SK-N-SH treated with all-trans-retinoic acid at 6 μM for 48 hours (cell line): ENCODE data around the gene DCAF7.

Experiments
- ATAC-seq: fragments of 200-7000 bp; cut with Tn5 transposase; 3 replicates; pipeline ENCODE4 v1.9.1; 2020; ENCODE audit warnings: mild to moderate bottlenecking, moderate library complexity
- ARNTL ChIP-seq: fragments of 450-650 bp; formaldehyde crosslinking; IDR thresholded peaks from 2 replicates; pipeline ENCODE4 v1.5.0; 2020; ENCODE audit warnings: low read depth, mild to moderate bottlenecking, moderate library complexity, borderline replicate concordance
- BACH2 ChIP-seq: fragments of 250-450 bp; sonication (Bioruptor Pico); IDR thresholded peaks from 2 replicates; pipeline ENCODE4 v1.9.0; 2021; ENCODE audit warnings: mild to moderate bottlenecking, borderline replicate concordance
- CREB5 ChIP-seq: fragments of 250-450 bp; sonication (Bioruptor Pico); IDR thresholded peaks from 2 replicates; pipeline ENCODE4 v1.5.1; 2020; ENCODE audit warnings: low read depth, mild to moderate bottlenecking, moderate library complexity
- CSDC2 ChIP-seq: fragments of 250-450 bp; sonication (Bioruptor Pico); IDR thresholded peaks from 2 replicates; pipeline ENCODE4 v1.5.0; 2020; ENCODE audit warnings: mild to moderate bottlenecking, moderate library complexity
- CSRNP3 ChIP-seq: fragments of 250-450 bp; sonication (Bioruptor Pico); IDR thresholded peaks from 2 replicates; pipeline ENCODE4 v1.5.1; 2021; ENCODE audit warnings: mild to moderate bottlenecking, moderate library complexity
- ESRRG ChIP-seq: fragments of 250-450 bp; sonication (Bioruptor Pico); IDR thresholded peaks from 2 replicates; pipeline ENCODE4 v1.6.1; 2021; ENCODE audit warnings: mild to moderate bottlenecking
- GLIS3 ChIP-seq: fragments of 250-450 bp; sonication (Bioruptor Pico); IDR thresholded peaks from 2 replicates; pipeline ENCODE4 v1.5.0; 2020; ENCODE audit warnings: mild to moderate bottlenecking, moderate library complexity
- ISL1 ChIP-seq: fragments of 250-450 bp; sonication (Bioruptor Pico); IDR thresholded peaks from 2 replicates; pipeline ENCODE4 v2.1.2; 2022; ENCODE audit warnings: mild to moderate bottlenecking, moderate library complexity
- OSR1 ChIP-seq: fragments of 250-450 bp; sonication (Bioruptor Pico); IDR thresholded peaks from 2 replicates; pipeline ENCODE4 v1.8.0; 2022; ENCODE audit warnings: moderate library complexity, mild to moderate bottlenecking, inconsistent platforms
- PATZ1 ChIP-seq: fragments of 250-450 bp; sonication (Bioruptor Pico); IDR thresholded peaks from 2 replicates; pipeline ENCODE4 v1.8.0; 2020; ENCODE audit warnings: mild to moderate bottlenecking, moderate library complexity, borderline replicate concordance
- PPARA ChIP-seq: fragments of 250-450 bp; sonication (Bioruptor Pico); IDR thresholded peaks from 2 replicates; pipeline ENCODE4 v1.5.0; 2020; ENCODE audit warnings: mild to moderate bottlenecking, borderline replicate concordance
- RARB ChIP-seq: fragments of 250-450 bp; sonication (Bioruptor Pico); IDR thresholded peaks from 2 replicates; pipeline ENCODE4 v1.8.0; 2021; ENCODE audit warnings: mild to moderate bottlenecking, moderate library complexity
- SNAI2 ChIP-seq: fragments of 250-450 bp; sonication (Bioruptor Pico); IDR thresholded peaks from 2 replicates; pipeline ENCODE4 v1.5.0; 2020; ENCODE audit warnings: mild to moderate bottlenecking, moderate library complexity
- TCF4 ChIP-seq: fragments of 250-450 bp; sonication (Bioruptor Pico); IDR thresholded peaks from 2 replicates; pipeline ENCODE4 v1.8.0; 2021; ENCODE audit warnings: mild to moderate bottlenecking, moderate library complexity, borderline replicate concordance
- TOX ChIP-seq: fragments of 250-450 bp; sonication (Bioruptor Pico); IDR thresholded peaks from 2 replicates; pipeline ENCODE4 v1.8.0; 2021; ENCODE audit warnings: mild to moderate bottlenecking, moderate library complexity, borderline replicate concordance
- TSHZ2 ChIP-seq: fragments of 250-450 bp; sonication (Bioruptor Pico); IDR thresholded peaks from 2 replicates; pipeline ENCODE4 v1.5.0; 2020; ENCODE audit warnings: mild to moderate bottlenecking, moderate library complexity
- ZC3H10 ChIP-seq: fragments of 250-450 bp; sonication (Bioruptor Pico); IDR thresholded peaks from 2 replicates; pipeline ENCODE4 v1.5.1; 2021; ENCODE audit warnings: mild to moderate bottlenecking, moderate library complexity
- ZFP3 ChIP-seq: fragments of 250-450 bp; sonication (Bioruptor Pico); IDR thresholded peaks from 2 replicates; pipeline ENCODE4 v1.5.0; 2020; ENCODE audit warnings: mild to moderate bottlenecking, moderate library complexity
- ZFP30 ChIP-seq: fragments of 450-650 bp; formaldehyde crosslinking; IDR thresholded peaks from 2 replicates; pipeline ENCODE4 v1.5.0; 2022; ENCODE audit warnings: mild to moderate bottlenecking, moderate library complexity
- ZNF565 ChIP-seq: fragments of 450-650 bp; formaldehyde crosslinking; conservative IDR thresholded peaks from 2 replicates; pipeline ENCODE4 v1.5.0; 2020; ENCODE audit warnings: low read depth, mild to moderate bottlenecking, moderate library complexity
- ZNF70 ChIP-seq: fragments of 450-650 bp; formaldehyde crosslinking; IDR thresholded peaks from 2 replicates; pipeline ENCODE4 v1.5.0; 2020; ENCODE audit warnings: mild to moderate bottlenecking, moderate library complexity
- ZNF8 ChIP-seq: fragments of 450-650 bp; formaldehyde crosslinking; IDR thresholded peaks from 2 replicates; pipeline ENCODE4 v1.5.0; 2020; ENCODE audit warnings: mild to moderate bottlenecking, moderate library complexity
- TF ChIP-seq, protein P1 (sequence below): fragments of 250-450 bp; sonication (Bioruptor Pico); IDR thresholded peaks from 2 replicates; pipeline ENCODE4 v1.8.0; 2021; ENCODE audit warnings: low read depth, mild to moderate bottlenecking, moderate library complexity, borderline replicate concordance

DCAF7 gene

DNA sequence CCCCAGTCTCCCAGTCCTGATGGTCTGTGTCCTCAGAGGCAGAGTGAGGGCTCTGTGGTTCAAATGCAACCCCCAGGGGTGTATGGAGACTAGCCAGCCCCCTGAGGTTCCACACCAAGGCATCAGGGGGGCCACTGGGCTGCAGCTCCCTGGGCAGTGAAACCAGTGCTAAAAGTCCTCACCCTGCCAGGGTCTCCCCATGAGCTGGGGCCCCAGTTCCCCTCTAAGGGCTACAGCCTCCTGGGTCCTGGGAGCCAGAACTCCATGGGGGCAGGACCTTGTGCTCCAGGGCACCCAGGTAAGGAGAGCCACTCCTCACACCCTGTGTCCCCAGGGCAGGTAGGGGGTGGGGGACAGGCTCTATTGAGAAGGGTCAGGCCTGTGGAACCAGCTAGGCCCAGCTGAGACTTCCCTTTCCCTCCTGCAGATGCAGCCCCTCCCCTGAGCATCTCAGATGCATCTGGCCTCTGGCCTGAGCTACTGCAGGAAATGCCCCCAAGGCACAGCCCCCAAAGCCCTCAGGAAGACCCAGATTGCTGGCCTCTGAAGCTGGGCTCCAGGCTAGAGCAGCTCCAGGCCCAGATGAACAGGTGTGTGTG, 6.4 kb upstream of the DCAF7 start:
- ATAC-seq: no peak
- TF ChIP-seq TSHZ2 (CRISPR knock-in tag) (no peak), PATZ1 (CRISPR knock-in tag) (no peak), ZNF8 (no peak), OSR1 (CRISPR knock-in tag) (no peak), TOX (no peak), ZNF565 (CRISPR knock-in tag) (no peak), ESRRG (no peak), ZNF70 (no peak), PPARA (no peak), ISL1 (no peak), ZC3H10 (CRISPR knock-in tag) (no peak), CSDC2 (CRISPR knock-in tag) (no peak), RARB (CRISPR knock-in tag) (no peak), ZFP3 (CRISPR knock-in tag) (no peak), ARNTL (CRISPR knock-in tag) (no peak), TCF4 (CRISPR knock-in tag) (no peak), SNAI2 (no peak), ZFP30 (CRISPR knock-in tag) (no peak), GLIS3 (CRISPR knock-in tag) (no peak)
- TF ChIP-seq, protein P1, sequence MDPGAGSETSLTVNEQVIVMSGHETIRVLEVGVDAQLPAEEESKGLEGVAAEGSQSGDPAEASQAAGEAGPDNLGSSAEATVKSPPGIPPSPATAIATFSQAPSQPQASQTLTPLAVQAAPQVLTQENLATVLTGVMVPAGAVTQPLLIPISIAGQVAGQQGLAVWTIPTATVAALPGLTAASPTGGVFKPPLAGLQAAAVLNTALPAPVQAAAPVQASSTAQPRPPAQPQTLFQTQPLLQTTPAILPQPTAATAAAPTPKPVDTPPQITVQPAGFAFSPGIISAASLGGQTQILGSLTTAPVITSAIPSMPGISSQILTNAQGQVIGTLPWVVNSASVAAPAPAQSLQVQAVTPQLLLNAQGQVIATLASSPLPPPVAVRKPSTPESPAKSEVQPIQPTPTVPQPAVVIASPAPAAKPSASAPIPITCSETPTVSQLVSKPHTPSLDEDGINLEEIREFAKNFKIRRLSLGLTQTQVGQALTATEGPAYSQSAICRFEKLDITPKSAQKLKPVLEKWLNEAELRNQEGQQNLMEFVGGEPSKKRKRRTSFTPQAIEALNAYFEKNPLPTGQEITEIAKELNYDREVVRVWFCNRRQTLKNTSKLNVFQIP (CRISPR knock-in tag): no peak

GRCh38 chr17:63544467-63545301, 5.6 kb upstream of the DCAF7 start:
- no peak for ATAC-seq
- TF ChIP-seq ZC3H10 (CRISPR knock-in tag): no peak
- no peak for TF ChIP-seq RARB (CRISPR knock-in tag)
- TF ChIP-seq ZNF565 (CRISPR knock-in tag): no peak
- TF ChIP-seq ZFP3 (CRISPR knock-in tag): no peak
- TF ChIP-seq, protein P1 (CRISPR knock-in tag): no peak
- no peak for TF ChIP-seq ZNF8
- no peak for TF ChIP-seq CSDC2 (CRISPR knock-in tag)
- no peak for TF ChIP-seq OSR1 (CRISPR knock-in tag)
- no peak for TF ChIP-seq ARNTL (CRISPR knock-in tag)
- TF ChIP-seq ZFP30 (CRISPR knock-in tag): no peak
- TF ChIP-seq BACH2: no peak
- no peak for TF ChIP-seq CSRNP3 (CRISPR knock-in tag)
- no peak for TF ChIP-seq GLIS3 (CRISPR knock-in tag)
- TF ChIP-seq CREB5 (CRISPR knock-in tag): no peak
- TF ChIP-seq, all 23 proteins: peak for 0
